ENCODE results near the gene ANO3. TPM values are rescaled to one million over a fixed set of nuclear protein-coding genes. Genes with fewer than 3 reads are reported as not detected.

The ANO3 gene
- total RNA-seq, result under 1 TPM in 2 of 4 donors, not detected in 2; 0.08 to 0.27 TPM

- no peaks in the 10 kb centered on the region for H3K9me3 ChIP-seq
- no peaks in the 10 kb centered on the region for H3K36me3 ChIP-seq
- H3K27me3 ChIP-seq, result no peaks in the 10 kb centered on the region
- no peak for TF ChIP-seq EP300 (IDR thresholded peaks at IDR 0.05)
- no peak for TF ChIP-seq POLR2A (IDR thresholded peaks at IDR 0.05)
- peak in 3 of 4 experiments; percentile 45 to 84 (median 78) for TF ChIP-seq CTCF (IDR thresholded peaks at IDR 0.05)
- peaks cover 0 to 13% (median 0%) of the 10 kb centered on the region in 3 donors for H3K4me1 ChIP-seq
- peak; percentile 90 for ATAC-seq
- peak within 1 kb of the TSS in 1 of 2 donors; percentile 44 for H3K4me3 ChIP-seq
- WGBS, 2 donors (ENCODE audit: low coverage in 1 of 2), result 0 to 5% methylated on average over 5 to 11 of the region's 36 CpGs
- H3K27ac ChIP-seq, result no peak within 1 kb of the TSS
Measured at GRCh38 chr11:26331911-26332571, at the start of gene ANO3. Gene ANO3 (plus strand): TSS chr11:26332130. CDS start chr11:26332276, 146 bp downstream.

GRCh38 chr11:26283852-26284408 lies 48.0 kb upstream of the ANO3 start:
- Histone ChIP-seq H3K27ac (no peak overlapping the region), H3K36me3 (no peaks in the 10 kb centered on the region), H3K9me3 (no peaks in the 10 kb centered on the region), H3K4me3 (no peak overlapping the region), H3K27me3 (no peaks in the 10 kb centered on the region), H3K4me1 (no peaks in the 10 kb centered on the region)
- 64 to 65% methylated on average over 6 of the region's 6 CpGs for WGBS, 2 donors (ENCODE audit: low coverage in 1 of 2)
- no peak for ATAC-seq
- no peak for TF ChIP-seq EP300 (IDR thresholded peaks at IDR 0.05)
- no peak for TF ChIP-seq CTCF (IDR thresholded peaks at IDR 0.05)
- TF ChIP-seq POLR2A (IDR thresholded peaks at IDR 0.05), result no peak
- TF ChIP-seq POLR2AphosphoS5 (IDR thresholded peaks at IDR 0.05), result no peak

GRCh38 chr11:26285608-26286007 lies 46.3 kb upstream of the ANO3 start:
- no peak for TF ChIP-seq CTCF (IDR thresholded peaks at IDR 0.05)
- TF ChIP-seq POLR2AphosphoS5 (IDR thresholded peaks at IDR 0.05), result no peak
- no peak for TF ChIP-seq POLR2A (IDR thresholded peaks at IDR 0.05)
- no peak for TF ChIP-seq EP300 (IDR thresholded peaks at IDR 0.05)
- Histone ChIP-seq H3K36me3 (no peaks in the 10 kb centered on the region), H3K27ac (no peak overlapping the region), H3K4me3 (no peak overlapping the region), H3K27me3 (no peaks in the 10 kb centered on the region), H3K4me1 (no peaks in the 10 kb centered on the region), H3K9me3 (no peaks in the 10 kb centered on the region)
- no peak for ATAC-seq
- WGBS, 2 donors (ENCODE audit: low coverage in 1 of 2), result 75 to 95% methylated on average over 2 of the region's 3 CpGs

GRCh38 chr11:26286472-26287066 lies 45.4 kb upstream of the ANO3 start:
- Histone ChIP-seq H3K27me3 (no peaks in the 10 kb centered on the region), H3K9me3 (no peaks in the 10 kb centered on the region), H3K4me1 (no peaks in the 10 kb centered on the region), H3K4me3 (no peak overlapping the region), H3K27ac (no peak overlapping the region), H3K36me3 (no peaks in the 10 kb centered on the region)
- no peak for ATAC-seq
- 34 to 36% methylated on average over 4 to 5 of the region's 5 CpGs for WGBS, 2 donors (ENCODE audit: low coverage in 1 of 2)
- TF ChIP-seq CTCF (IDR thresholded peaks at IDR 0.05) (peak in 1 of 4 experiments; percentile 49), POLR2A (IDR thresholded peaks at IDR 0.05) (no peak)

Measured in gastroesophageal sphincter (tissue), 4 donors.